HFFc6 (cell line): ENCODE results near the gene RAPGEF5. TPM values are rescaled to one million over a fixed set of nuclear protein-coding genes. Genes with fewer than 3 reads are reported as not detected.
A peak's percentile ranks its signal among the peaks of the same experiment; 100 is the strongest.

Experiments used
- DNase-seq: peaks from one replicate; pipeline ENCODE4 v3.0.0-alpha.2; 2018
- H3K27ac Mint-ChIP-seq: 2 replicates; pipeline ENCODE4 v1.8.0; 2020; ENCODE audit warnings: mild to moderate bottlenecking, mixed read lengths
- H3K27me3 Mint-ChIP-seq: 2 replicates; pipeline ENCODE4 v1.8.0; 2021; ENCODE audit warnings: mild to moderate bottlenecking, moderate library complexity, mixed read lengths; ENCODE audit not compliant: insufficient read depth
- H3K36me3 Mint-ChIP-seq: 2 replicates; pipeline ENCODE4 v1.8.0; 2021; ENCODE audit warnings: low read depth, mixed read lengths
- H3K4me1 Mint-ChIP-seq: 2 replicates; pipeline ENCODE4 v1.8.0; 2020; ENCODE audit warnings: low read depth, mixed read lengths
- H3K4me3 Mint-ChIP-seq: 2 replicates; pipeline ENCODE4 v1.8.0; 2020; ENCODE audit warnings: mild to moderate bottlenecking, moderate library complexity, mixed read lengths
- H3K9me3 Mint-ChIP-seq: 2 replicates; pipeline ENCODE4 v1.8.0; 2020; ENCODE audit warnings: mild to moderate bottlenecking, mixed read lengths
- CTCF ChIP-seq: fragments of 200-600 bp; sonication (generic); IDR thresholded peaks from 2 replicates; pipeline ENCODE4 v1.5.0; 2021; ENCODE audit warnings: antibody characterized with exemption, mild to moderate bottlenecking
- total RNA-seq, 6 experiments: library from RNA; stranded (reverse); fragmentation: NEBNext Ultra II Directional; extraction: Animal tissue kit (Norgen Biotek cat#: 25700); gene quantifications; 2 replicates in 1 of 6; 3 replicates in 5 of 6; pipeline ENCODE4 v1.2.3, GENCODE V29; 2021

The RAPGEF5 gene
- total RNA-seq, 6 experiments from 2014 or later: 0.33 to 2.4 (median 1.3) TPM

DNA sequence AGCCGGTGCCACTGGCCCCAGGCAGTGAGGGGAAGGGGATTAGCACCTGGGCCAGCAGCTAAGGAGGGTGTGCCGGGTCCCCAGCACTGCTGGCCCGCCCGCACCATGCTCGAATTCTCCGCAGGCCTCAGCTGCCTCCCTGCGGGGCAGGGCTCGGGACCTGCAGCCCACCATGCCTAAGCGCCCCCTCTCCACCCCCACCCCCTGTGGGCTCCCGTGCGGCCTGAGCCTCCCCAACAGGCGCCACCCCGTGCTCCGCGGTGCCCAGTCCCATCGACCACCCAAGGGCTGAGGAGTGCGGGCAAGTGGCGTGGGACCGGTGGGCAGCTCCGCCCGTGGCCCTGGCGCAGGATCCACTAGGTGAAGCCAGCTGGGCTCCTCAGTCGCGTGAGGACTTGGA lies 266.4 kb downstream of the RAPGEF5 start:
- Mint-ChIP-seq H3K27me3 (peaks cover 16% of the 10 kb centered on the region), H3K4me1 (peaks cover 41% of the 10 kb centered on the region), H3K9me3 (peaks cover 3% of the 10 kb centered on the region; the same call in 1 of the 2 replicates), H3K27ac (no peak overlapping the region), H3K36me3 (no peaks in the 10 kb centered on the region), H3K4me3 (no peak overlapping the region)
- DNase-seq: no peak
- TF ChIP-seq CTCF: no peak

DNA sequence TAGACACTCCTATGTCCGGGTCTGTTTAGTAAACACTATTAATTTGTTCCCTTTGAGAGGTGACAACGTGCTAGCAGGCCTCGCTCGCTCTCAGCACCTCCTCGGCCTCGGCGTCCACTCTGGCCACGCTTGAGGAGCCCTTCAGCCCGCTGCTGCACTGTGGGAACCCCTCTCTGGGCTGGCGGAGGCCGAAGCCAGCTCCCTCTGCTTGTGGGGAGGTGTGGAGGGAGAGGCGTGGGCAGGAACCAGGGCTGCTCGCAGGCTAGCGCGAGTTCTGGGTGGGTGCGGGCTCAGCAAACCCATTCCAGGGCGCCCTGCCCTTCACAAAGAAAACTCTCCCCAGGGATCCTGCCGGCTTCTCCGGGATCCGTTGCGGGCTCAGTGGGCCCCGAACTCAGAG lies 266.8 kb downstream of the RAPGEF5 start:
- H3K4me3 Mint-ChIP-seq: no peak overlapping the region
- TF ChIP-seq CTCF: no peak
- no peak for DNase-seq
- no peaks in the 10 kb centered on the region for H3K36me3 Mint-ChIP-seq
- peaks cover 3% of the 10 kb centered on the region; the same call in 1 of the 2 replicates for H3K9me3 Mint-ChIP-seq
- H3K27ac Mint-ChIP-seq: no peak overlapping the region
- peaks cover 16% of the 10 kb centered on the region for H3K27me3 Mint-ChIP-seq
- peaks cover 41% of the 10 kb centered on the region for H3K4me1 Mint-ChIP-seq

DNA sequence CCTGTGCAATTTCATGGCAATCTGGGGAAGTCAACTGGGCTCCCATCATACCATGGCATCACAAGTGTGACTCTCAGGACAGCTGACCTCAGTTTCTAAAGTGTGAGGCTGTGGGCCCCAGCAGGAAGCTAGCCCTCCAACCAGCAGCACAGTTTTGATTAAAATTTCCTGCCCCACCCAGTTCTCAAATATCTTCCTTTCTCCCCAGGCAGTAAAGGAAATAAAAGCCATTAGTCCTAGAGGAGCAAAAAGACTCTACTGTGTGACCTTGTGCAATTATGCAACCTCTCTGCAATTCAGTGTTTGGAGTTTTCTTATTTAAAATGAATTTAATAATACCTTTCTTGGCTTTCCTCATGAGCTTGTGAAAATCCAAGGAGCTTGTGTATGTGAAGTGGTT lies 268.1 kb downstream of the RAPGEF5 start:
- TF ChIP-seq CTCF: no peak
- H3K4me1 Mint-ChIP-seq: peaks cover 33% of the 10 kb centered on the region
- H3K36me3 Mint-ChIP-seq: no peaks in the 10 kb centered on the region
- DNase-seq: no peak
- no peak overlapping the region for H3K27ac Mint-ChIP-seq
- no peak overlapping the region for H3K4me3 Mint-ChIP-seq
- peaks cover 3% of the 10 kb centered on the region; the same call in 1 of the 2 replicates for H3K9me3 Mint-ChIP-seq
- peaks cover 16% of the 10 kb centered on the region for H3K27me3 Mint-ChIP-seq

- peaks cover 13% of the 10 kb centered on the region for H3K27me3 Mint-ChIP-seq
- peaks cover 3% of the 10 kb centered on the region; the same call in 1 of the 2 replicates for H3K9me3 Mint-ChIP-seq
- peaks cover 30% of the 10 kb centered on the region for H3K4me1 Mint-ChIP-seq
- TF ChIP-seq CTCF: no peak
- DNase-seq: no peak
- no peaks in the 10 kb centered on the region for H3K36me3 Mint-ChIP-seq
- H3K4me3 Mint-ChIP-seq: no peak overlapping the region
- no peak overlapping the region for H3K27ac Mint-ChIP-seq
Observed at GRCh38 chr7:22087861-22088260, 269.1 kb downstream of the RAPGEF5 start.

DNA sequence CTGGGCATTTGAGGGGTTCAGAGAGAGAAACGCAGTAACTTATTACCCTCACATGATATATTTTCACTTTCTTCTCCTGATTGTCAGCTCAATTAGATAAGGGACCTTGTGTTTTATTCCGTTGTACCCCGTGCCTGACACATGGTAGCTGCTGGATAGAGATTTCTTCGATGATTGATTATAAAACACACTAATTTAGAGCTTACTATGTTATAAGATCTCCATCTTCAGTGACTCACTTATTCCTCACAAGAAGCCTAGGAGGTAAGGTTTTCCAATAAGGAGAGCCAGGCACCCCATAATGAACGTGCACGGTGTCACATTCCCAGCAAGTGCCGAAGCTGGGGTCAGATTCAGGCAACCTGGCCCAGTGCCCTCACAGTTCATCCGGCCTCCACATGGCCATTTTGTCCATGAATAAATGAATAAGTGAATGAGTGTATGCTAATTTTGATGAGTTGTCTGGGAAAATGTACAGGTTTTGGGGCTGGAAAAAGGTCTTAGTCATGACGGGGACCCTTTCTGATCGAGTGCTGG lies 273.2 kb downstream of the RAPGEF5 start:
- TF ChIP-seq CTCF: no peak
- Mint-ChIP-seq H3K36me3 (no peaks in the 10 kb centered on the region; the same call in 1 of the 2 replicates), H3K27me3 (peaks cover 7% of the 10 kb centered on the region), H3K9me3 (peaks cover 5% of the 10 kb centered on the region; the same call in 1 of the 2 replicates), H3K4me1 (peaks cover 25% of the 10 kb centered on the region), H3K27ac (peak overlapping the region; percentile 79), H3K4me3 (peak overlapping the region; percentile 92)
- no peak for DNase-seq
